GM18867 (cell line): ENCODE data around the gene NALCN.

Source experiments
- ATAC-seq: cut with Tn5 transposase; IDR thresholded peaks from one replicate; pipeline ENCODE4 v1.9.1; 2021; ENCODE audit warnings: mild to moderate bottlenecking, moderate library complexity; ENCODE audit not compliant: unreplicated experiment

Gene NALCN

DNA sequence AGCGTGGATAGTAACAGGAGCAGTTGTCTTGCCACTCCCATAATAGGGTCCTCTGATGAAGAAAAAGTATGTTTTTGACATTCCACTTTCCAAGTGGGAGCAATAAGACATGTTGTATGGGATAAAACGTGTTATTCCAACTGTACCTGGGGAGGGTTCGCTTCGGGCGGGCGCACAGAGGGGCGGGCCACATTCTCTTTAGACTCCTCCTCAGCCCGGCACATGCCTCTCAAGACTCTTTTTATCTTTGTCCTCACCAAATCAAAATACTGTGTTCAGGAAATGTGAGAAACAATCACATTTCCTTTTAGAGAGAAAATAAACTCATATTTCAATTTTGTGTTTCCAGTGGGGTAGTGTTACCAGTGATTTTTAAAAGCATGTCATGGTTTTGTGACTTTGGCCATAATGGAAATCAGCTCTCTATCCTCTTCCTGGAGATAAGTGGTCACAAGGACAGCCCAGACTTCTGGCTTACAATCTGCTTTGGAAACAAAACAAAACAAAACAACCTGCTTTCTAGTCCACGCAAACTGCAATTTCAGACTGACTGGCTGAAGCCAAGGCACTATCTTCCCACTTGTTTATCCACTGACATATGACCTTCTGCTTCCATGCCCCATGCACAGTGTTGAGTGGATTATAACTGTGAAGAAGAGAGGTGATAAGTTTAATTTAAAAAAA is 276.1 kb downstream of the NALCN start:
- ATAC-seq, result no peak

DNA sequence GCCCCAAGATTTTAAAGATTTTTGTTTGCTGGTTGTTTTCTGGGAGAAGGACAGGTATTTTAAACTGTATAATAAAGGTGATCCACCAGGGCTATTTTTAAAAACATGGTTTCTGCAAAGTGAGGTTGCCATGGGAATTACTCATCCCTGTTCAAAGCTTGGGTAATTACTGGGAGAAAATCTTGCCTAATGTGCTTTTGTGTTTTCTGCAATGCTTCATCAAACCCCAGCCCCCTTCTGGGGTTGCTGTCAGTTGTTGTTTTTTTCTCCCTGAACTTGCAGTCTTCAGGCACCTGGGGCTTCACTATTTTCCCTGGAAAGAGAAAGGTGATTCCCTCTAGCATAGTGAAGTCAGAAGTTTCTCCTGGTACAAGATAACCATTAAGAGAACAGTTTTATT is 277.2 kb downstream of the NALCN start:
- no peak for ATAC-seq

DNA sequence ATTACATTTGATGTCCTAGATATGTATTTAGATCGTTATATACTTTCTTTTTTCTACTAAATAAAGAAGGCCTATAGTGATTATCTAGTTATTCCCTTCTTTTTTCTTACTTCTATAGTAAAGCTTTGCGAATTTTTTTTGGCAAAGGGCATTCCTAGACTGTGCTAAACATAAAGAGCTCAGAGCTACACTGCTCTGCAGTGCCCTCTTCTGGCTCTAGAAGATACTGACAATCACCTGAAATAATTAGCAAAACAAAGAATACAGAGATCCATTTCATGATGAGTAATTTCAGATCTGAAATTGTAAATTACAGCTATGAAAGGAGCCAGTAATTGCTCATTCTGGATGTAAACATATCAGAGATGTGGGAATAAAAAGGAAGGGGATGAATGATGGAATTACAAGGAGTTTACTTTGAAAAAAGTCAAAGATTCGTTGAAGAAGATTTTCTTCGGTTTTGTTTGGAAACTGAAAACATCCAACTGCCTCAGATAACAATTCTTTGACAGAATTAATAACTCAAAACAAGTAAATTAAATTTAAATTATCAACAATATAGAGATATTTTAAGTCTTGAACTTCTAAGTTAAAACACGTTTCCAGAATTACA is 288.5 kb downstream of the NALCN start:
- ATAC-seq, result peak; percentile 89

DNA sequence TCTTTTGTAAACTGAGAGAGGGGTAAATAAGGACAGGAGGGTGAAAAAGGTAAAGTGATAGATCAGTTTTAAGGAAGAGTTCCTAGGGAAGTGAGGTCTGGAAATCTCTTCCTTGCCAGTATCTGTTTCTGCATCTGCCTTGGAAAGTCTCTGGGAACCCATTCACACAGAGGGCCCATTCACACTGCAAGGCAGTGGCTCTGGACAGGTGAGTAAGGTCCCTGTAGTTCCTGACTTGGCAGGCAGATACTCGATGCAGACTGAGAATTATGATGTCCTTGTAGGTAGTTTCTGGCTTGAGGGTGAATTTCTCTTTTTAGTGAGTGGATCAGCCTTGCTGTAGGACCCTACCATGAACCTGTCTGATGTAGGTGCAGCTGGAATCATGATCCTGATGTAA is 293.3 kb downstream of the NALCN start:
- no peak for ATAC-seq

DNA sequence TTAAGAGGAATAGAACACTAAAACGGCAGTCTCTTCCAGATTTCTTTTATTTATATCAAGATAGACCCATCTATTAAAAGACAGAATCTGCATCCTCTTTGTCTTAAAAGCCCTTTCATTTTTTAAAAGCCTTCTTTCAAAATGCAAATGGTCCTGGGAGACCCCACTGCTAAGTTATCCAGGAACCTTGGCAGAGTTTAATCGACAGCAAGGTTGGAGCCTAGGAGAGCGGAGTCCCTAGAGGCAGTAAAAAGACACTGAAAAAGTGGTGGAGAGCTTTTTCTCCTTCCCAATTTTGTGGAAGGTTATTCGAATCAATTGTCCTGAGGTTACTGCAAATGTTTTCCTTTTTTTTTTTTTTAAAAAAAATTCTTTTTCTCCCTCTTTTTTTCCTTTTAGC is 294.7 kb downstream of the NALCN start:
- no peak for ATAC-seq

DNA sequence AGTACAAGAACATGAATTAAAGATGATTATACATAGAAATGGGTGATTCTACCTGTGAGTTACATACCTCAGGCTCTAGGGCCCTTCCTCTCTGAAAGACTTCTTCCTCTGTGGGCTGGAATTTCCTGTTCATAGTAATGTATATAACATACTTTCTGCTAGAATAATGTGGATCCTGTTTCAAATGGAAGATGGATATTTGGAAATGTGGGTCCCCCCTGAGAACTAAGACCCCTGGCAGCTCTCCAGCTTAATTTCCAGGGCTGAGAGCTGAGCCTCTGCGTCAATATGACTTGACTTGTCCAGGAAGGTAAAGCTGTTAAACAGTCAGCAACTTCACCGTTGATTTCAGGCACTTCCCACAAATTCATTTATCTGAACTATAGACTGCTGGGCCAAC is 296.3 kb downstream of the NALCN start:
- ATAC-seq, result no peak

DNA sequence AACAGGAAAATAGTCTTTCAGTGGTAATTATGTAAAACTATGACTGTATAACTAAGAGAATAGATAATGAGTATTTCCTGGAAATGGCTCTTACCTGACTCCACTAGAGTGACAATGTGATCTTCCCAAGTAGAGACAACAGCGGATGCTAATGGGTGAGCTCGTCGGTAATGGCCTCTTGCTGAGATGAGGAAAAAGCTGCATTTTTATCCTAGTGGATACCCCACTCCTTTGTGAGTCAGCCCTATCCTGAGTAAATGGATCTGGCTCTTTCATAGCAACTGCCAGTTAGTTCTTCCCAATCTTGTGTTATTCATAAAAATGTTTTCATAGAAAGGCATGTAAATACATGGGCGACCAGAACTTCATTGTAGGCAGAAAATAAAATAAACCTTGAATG is 299.5 kb downstream of the NALCN start:
- no peak for ATAC-seq

DNA sequence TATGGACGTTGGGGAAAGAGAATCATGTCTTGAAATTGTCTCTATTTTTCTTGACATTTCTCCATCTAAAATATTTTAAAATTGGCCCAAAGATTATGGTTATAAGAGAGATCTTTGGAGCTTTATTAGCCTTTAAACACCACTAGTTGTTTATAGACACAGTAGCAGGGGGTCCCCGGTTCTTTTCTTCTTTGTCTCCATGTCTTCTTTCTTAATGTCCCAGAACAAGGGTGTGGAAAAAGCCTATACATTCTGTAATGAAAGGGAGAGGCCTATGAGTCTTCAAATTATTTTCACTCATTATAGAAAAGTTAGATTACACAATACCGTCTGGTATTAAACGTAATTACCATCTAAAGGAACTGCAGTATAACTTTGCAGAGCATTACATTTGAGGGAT is 300.0 kb downstream of the NALCN start:
- no peak for ATAC-seq

DNA sequence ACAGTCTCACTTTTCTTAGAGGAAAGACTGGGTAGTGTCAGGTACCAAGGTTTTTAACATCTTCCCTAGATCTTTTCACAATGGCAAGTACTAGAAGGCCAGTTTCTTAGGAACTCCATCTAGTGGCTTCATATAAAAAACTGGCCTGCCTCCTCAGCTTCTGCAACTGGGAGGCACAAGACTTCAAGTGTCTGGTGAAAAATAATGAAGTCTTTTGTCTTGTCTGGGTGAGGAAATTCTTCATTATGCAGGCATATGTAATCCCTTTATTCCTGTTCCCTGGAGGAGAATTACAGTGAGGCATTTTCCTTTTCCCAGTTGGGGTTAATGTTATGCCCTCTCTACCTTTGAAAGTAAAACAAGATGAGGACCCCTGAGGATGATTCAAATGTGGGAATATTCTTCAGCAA is 300.5 kb downstream of the NALCN start:
- ATAC-seq, result no peak

DNA sequence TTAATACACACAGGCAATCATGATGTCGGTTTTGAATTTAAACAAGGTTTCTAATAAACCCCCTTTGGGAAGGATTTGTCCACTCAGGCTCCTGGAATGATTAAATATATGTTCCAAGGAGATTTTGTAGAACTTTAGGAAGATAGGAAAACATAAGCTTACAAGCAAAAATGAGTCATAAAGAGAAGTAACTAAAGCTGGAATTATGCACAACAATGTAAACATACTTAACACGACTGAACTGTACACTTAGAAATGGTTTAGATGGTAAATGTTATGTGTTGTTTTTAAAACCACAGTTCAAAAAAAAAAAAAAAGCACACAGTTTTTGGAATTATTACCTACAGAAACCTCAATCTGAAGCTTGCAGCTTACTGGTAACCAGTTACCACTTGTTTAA is 304.4 kb downstream of the NALCN start:
- ATAC-seq, result no peak

DNA sequence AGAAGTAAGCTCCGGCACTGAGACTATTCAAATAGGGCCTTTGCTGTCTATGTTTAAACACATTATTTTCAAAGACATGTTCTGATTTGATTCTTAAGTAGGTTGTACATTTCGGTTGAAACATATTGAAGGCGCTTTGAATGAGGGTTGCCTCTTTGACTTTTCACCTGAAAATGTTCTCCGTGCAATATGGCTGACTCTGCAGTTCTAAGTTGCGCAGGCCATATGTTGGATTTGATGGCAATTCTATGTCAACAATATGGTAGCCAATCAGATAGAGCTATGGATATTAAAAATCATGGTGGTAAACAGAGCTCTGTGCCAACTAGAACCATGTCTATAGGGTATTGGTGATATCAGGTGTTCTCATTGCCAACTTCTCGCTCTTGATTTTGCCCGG is 307.3 kb downstream of the NALCN start:
- no peak for ATAC-seq

DNA sequence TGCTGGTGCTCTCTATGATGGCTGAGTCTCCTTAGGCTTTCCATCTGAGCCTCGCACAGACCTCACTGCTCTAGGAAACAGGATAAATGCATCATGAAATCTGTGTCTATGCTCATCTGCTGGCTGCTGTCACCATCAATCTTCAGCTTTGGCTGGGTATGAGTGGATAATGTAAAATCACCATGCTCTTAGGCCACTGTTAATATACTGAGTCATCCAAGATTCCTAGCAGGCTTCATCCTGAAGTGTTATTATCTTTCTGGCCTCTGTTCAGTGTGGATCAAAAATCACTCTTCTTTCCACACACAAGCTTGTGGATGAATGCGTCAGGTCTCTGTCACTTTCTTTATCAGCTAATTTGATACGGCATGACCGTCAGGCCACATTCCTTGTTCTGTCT is 317.4 kb downstream of the NALCN start:
- no peak for ATAC-seq

DNA sequence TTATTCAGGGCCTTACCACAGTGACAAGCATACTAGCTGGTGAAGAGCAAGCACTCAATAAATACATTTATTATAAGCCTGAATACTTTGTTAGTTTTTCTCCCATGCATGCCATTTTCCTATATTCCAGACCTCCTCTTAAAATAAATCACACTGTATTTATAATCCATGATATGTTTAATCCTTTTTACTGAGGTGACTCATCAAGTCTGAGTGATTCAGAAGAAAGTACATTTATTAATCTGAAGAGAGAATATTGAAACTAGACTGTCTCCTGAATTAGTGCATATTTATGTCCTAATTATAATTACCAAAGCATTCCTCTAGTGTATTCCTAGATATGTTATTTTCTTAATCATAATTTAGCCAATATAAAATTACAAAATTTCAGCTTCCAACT is 323.3 kb downstream of the NALCN start:
- no peak for ATAC-seq

DNA sequence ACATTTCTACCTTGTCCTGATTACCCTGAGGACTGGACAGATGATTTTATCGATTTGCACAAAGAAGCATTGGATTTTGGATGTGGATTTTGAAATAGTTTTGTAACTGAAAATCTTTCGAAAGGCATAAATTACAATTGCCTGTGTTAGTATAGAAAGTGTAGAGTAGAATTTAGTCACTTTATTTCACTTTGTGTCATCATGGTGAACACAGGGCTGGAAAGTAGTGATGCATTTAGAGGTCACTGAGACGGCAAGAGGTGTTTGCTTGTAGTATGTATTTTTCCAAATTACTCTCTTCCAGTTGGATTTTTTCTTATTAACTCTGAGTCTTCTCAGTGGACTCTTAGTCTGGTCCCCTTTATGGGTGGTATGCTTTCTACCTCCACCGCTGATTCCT is 326.0 kb downstream of the NALCN start:
- no peak for ATAC-seq

DNA sequence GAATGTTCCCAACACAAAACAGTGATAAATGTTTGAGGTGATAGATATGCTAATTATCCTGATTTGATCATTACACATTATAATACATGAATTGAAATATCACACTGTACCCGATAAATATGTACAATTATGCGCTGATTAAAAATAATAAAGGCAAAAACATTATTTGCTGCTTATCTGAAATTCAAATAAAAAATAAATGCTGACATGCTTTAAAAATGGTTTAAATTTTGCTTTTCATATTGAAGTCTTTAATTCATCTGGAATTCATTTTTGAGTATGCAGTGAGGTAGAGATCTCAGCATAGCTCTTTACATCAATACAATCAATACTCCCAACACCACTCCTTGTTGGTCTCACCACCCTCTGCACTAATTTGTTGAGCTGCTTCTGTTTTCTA is 330.8 kb downstream of the NALCN start:
- no peak for ATAC-seq

DNA sequence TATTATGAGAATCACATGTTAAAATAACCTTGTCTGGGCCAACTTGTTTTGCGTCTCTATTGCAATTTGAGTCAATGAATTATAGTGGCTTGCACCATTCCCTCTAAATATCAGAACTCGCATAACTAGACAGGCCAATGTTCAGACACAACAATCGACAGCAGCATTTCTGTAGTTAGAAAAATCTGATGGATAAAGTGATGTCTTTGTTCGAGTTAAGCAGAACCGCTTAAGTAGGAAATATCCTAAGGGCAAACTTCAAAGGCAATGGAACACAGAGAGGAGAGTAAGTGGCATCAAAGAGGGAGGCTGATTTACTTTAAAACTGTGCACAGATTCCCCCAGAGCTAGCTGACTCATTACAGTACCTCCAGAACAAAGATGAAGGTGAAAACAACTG is 333.9 kb downstream of the NALCN start:
- no peak for ATAC-seq

DNA sequence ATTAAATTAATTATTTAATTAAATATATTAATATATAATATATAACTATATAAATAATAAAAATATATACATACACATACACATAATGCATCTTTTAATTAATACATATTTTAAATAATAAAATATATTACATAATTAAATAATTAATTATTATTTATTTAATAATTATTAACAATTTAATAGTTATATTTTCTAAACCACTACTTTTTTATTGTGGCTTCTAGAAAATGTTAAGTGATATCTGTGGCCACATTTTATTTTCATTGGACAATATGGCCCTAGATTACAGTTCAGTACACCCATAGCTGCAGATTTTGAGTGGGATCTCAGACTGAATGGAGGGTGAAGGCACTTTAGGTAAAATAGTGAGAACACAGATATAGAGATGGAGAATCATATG is 335.7 kb downstream of the NALCN start:
- ATAC-seq, result no peak

DNA sequence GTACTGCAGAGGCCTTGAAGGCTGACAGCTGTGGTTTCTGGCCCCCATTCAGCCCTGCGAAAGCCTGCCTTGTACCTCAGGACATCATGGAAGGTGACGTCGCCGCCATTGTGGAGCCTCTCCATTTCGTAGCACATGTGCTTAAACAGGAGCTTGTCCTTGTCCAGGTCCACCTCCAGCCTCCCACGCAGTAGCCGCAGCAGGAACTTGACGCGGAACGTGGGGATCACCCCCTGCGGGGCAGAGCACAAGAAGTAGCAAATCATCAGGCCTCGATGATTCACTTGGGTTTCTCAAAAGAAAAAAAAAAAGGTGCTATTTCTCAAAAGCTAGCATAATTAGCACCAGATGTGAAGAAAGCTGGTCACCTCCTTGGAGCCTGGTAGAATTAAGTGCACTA is 351.0 kb downstream of the NALCN start:
- ATAC-seq, result no peak

DNA sequence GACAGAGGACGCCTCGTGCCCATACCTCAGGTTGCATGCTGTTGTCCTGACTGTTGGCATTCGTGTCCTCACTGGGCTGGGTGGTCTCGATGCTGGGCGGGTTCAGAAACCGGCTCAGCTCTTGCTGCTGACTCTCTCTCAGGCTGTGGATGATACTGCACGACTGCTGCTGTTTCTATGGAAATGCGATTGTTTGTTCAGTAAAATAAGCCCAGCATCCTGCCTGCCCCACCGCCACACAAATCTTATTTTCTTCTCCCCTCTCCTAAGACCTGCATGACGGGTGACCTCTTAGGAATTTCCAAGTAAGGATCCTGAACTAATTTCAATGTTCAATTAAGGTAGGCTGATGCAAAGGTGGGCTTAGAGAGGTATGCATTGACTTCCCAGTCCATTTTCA is 356.5 kb downstream of the NALCN start:
- no peak for ATAC-seq

DNA sequence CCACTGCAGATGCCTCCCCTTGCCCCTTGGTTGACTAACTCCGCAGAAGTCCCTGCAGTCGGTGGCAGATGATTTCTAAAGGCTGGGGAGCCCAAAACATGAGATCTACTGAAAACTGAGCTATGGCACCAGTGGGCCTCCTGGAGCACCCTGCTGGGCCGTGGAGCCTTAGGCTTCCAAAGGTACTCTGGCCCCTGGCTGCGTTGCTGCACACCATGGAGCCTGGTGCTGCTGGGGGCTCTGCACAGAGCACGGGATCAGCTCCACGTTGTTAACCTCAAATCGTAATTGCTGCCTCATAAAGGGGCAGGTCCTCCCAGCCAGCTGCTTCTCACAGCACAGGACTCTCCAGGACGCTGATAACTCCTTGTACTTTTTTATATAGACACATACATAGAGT is 357.5 kb downstream of the NALCN start:
- ATAC-seq, result no peak

DNA sequence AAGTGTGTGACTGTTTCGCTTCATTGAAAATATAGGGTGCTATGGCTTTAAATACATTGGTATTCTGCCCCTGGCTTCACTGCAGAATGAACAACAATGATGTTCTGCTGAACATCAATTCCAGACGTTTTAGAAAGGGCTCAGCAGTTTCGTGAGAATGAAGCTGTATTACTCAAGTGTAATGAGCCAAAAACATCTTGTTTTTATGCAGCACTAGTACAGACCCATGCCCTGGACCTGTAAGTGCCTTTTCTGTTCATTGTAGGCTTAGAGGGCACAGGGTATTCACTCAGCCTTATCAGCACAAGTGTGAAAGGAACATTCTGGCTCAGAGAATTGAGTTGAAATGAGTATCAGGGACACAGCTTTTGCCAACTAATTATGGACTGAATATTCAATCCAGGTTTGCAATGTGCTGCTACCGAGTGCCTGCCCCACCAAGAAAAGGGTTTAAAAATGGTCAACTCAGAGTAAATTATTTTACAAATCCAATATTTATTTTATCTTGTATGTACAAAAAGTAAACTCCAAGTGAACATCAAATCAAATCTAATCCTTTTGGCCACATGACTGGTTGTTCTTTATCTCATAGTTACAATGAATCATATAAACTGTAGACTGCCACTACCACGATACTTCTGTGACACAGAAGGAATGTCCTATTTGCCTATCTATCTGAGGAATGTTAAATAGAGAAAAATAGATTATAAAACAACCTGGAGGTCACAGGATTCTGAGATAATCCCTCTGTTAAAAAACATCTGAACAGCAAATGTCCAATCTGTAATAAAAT is 362.8 kb downstream of the NALCN start:
- ATAC-seq, result no peak

DNA sequence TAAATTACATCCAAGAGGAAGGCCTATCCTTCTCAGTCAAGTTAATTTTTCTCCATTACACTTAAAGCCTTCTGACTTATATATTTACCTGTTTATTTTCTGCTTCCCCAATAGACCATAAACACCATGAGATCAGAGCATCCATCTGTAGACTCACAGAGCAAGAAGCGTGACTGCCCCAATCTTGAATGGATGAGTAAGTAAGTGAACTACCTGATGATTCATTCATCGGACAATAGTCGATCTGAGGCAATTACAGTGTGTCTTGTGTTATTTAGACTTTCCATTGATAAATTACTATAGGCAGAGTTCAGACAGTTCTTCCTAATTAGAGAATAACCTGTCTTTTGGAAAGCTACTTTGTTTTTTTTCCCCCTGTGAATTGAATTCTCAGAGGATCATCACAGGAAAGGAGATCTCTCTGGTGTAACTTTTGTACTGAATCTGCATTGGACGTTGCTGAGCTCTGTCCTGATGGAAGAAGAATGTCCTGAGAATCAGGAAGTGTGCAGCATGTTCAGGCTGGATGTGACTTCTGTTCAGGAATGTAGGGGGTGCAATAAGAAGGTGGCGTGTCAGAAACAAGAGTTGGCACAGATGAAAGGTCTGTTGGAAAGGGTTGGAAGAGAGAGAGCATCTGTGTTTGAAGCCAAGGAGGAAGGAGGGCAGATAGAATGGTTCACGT is 367.0 kb downstream of the NALCN start:
- no peak for ATAC-seq
